CD14-positive monocyte (primary cell): ENCODE data around the gene PUM1. TPM values are rescaled to one million over a fixed set of nuclear protein-coding genes. Genes with fewer than 3 reads are reported as not detected.
A peak's percentile ranks its signal among the peaks of the same experiment; 100 is the strongest.

ENCODE experiments used
- DNase-seq, 3 donors: peaks; one replicate each; pipeline ENCODE4 v3.0.0-alpha.2; 2011 to 2022
- H2AFZ ChIP-seq: 2 replicates; pipeline ENCODE4 v1.6.0; 2012; ENCODE audit warnings: mild to moderate bottlenecking, low read depth, low read length, inconsistent platforms; ENCODE audit not compliant: insufficient read depth, poor library complexity, severe bottlenecking
- H3K27ac ChIP-seq, 2 donors: 1 replicate in 1 of 2; 2 replicates in 1 of 2; pipeline ENCODE4 v1.5.1; 2012 to 2013; ENCODE audit warnings: low read length in 2 of 2, control low read depth in 1 of 2, inconsistent platforms in 1 of 2, low read depth in 1 of 2, mild to moderate bottlenecking in 1 of 2
- H3K27me3 ChIP-seq, 2 donors: one replicate each; pipeline versions ENCODE4 v1.6.0 to v1.6.1; 2011 to 2013; ENCODE audit warnings: low read length in 2 of 2; ENCODE audit not compliant: control insufficient read depth in 2 of 2, insufficient read depth in 2 of 2
- H3K36me3 ChIP-seq, 2 donors: replicated peaks in 1 of 2; 1 replicate in 1 of 2; 2 replicates in 1 of 2; pipeline versions ENCODE4 v1.5.1 to v1.6.1; 2012 to 2013; ENCODE audit warnings: low read length in 2 of 2, control low read depth in 1 of 2, inconsistent platforms in 1 of 2, mild to moderate bottlenecking in 1 of 2; ENCODE audit not compliant: insufficient read depth in 2 of 2, control insufficient read depth in 1 of 2
- H3K4me1 ChIP-seq, 2 donors: 1 replicate in 1 of 2; 2 replicates in 1 of 2; pipeline versions ENCODE4 v1.5.1 to v1.6.1; 2012 to 2013; ENCODE audit warnings: low read length in 2 of 2, control low read depth in 1 of 2, inconsistent platforms in 1 of 2, mild to moderate bottlenecking in 1 of 2, moderate library complexity in 1 of 2; ENCODE audit not compliant: insufficient read depth in 2 of 2, control insufficient read depth in 1 of 2
- H3K4me2 ChIP-seq: replicated peaks from 2 replicates; pipeline ENCODE3; 2012; ENCODE audit warnings: low read length, moderate library complexity, mild to moderate bottlenecking; ENCODE audit not compliant: poor library complexity, severe bottlenecking; ENCODE audit errors: extremely low read depth
- H3K4me3 ChIP-seq, 3 experiments: fragments of 200-600 bp in 1 of 3; sonication (generic) in 1 of 3; replicated peaks in 1 of 3; 1 replicate in 2 of 3; 2 replicates in 1 of 3; pipeline ENCODE4 v1.5.1; 2011 to 2013; ENCODE audit warnings: low read length in 3 of 3, mild to moderate bottlenecking in 3 of 3, control low read depth in 2 of 3, low read depth in 2 of 3, inconsistent platforms in 1 of 3, moderate library complexity in 1 of 3
- H3K79me2 ChIP-seq: 2 replicates; pipeline ENCODE4 v1.6.0; 2012; ENCODE audit warnings: mild to moderate bottlenecking, control low read depth, inconsistent platforms, low read length, moderate library complexity; ENCODE audit not compliant: insufficient read depth
- H3K9ac ChIP-seq: 2 replicates; pipeline ENCODE4 v1.6.0; 2017; ENCODE audit warnings: low read length, mild to moderate bottlenecking; ENCODE audit not compliant: insufficient read depth, poor library complexity, severe bottlenecking
- H3K9me3 ChIP-seq, 2 donors: replicated peaks in 1 of 2; 1 replicate in 1 of 2; 2 replicates in 1 of 2; pipeline versions ENCODE4 v1.5.1 to v1.6.1; 2012 to 2013; ENCODE audit warnings: low read length in 2 of 2, control low read depth in 1 of 2; ENCODE audit not compliant: control insufficient read depth in 1 of 2, insufficient read depth in 1 of 2
- H4K20me1 ChIP-seq: 2 replicates; pipeline ENCODE4 v1.6.0; 2012; ENCODE audit warnings: mild to moderate bottlenecking, low read length, control low read depth, moderate library complexity; ENCODE audit not compliant: insufficient read depth
- H3K27ac Mint-ChIP-seq, 7 donors: one replicate each; pipeline ENCODE4 v1.8.0; 2020; ENCODE audit warnings: mild to moderate bottlenecking in 7 of 7, mixed read lengths in 7 of 7, moderate library complexity in 6 of 7, inconsistent platforms in 2 of 7
- H3K27me3 Mint-ChIP-seq, 3 donors: one replicate each; pipeline ENCODE4 v1.8.0; 2021 to 2022; ENCODE audit warnings: low read depth in 3 of 3, mild to moderate bottlenecking in 3 of 3, mixed read lengths in 3 of 3, moderate library complexity in 3 of 3, inconsistent platforms in 1 of 3
- H3K36me3 Mint-ChIP-seq, 2 donors: one replicate each; pipeline ENCODE4 v1.8.0; 2020; ENCODE audit warnings: mixed read lengths in 2 of 2, inconsistent platforms in 1 of 2, mild to moderate bottlenecking in 1 of 2
- H3K4me1 Mint-ChIP-seq: one replicate; pipeline ENCODE4 v1.8.0; 2020; ENCODE audit warnings: mild to moderate bottlenecking, mixed read lengths
- H3K4me3 Mint-ChIP-seq, 2 donors: one replicate each; pipeline ENCODE4 v1.8.0; 2020; ENCODE audit warnings: mild to moderate bottlenecking in 2 of 2, mixed read lengths in 2 of 2, moderate library complexity in 1 of 2
- H3K9me3 Mint-ChIP-seq, 7 donors: one replicate each; pipeline ENCODE4 v1.8.0; 2020 to 2022; ENCODE audit warnings: mixed read lengths in 7 of 7, mild to moderate bottlenecking in 6 of 7, moderate library complexity in 6 of 7, inconsistent platforms in 2 of 7
- CTCF ChIP-seq: fragments of 200-600 bp; IDR thresholded peaks from one replicate; pipeline ENCODE4 v1.8.0; 2022; ENCODE audit warnings: antibody characterized with exemption, mild to moderate bottlenecking
- WGBS: methylation state at CpG from one replicate; pipeline ENCODE4 v1.1.5; 2013; ENCODE audit warnings: missing lambda C conversion rate; ENCODE audit not compliant: insufficient coverage; 5-methylcytosine and 5-hydroxymethylcytosine counted together
- intact Hi-C, 2 donors: fragments of 100-400 bp; cut with micrococcal nuclease; formaldehyde crosslinking; loops; one replicate each; pipeline versions ENCODE4 v1.15.0 to v1.15.1; 2023
- polyA plus RNA-seq, 3 donors: library from polyadenylated mRNA; depleted of rRNA in 1 of 3; unstranded in 2 of 3; stranded (reverse) in 1 of 3; fragments of 300-500 nt in 2 of 3; fragments of >200 nt in 1 of 3; fragmentation: Illumina TruSeq in 2 of 3; gene quantifications; 1 replicate in 2 of 3; 2 replicates in 1 of 3; pipeline ENCODE4 v1.2.3, GENCODE V29; 2012 to 2021

PUM1 gene
- polyA plus RNA-seq, 3 donors, result 55.0 to 86.1 (median 62.4) TPM

GRCh38 chr1:31038360-31038759 is 27.2 kb downstream of the PUM1 start:
- H3K4me2 ChIP-seq, result no peak overlapping the region
- no peaks in the 10 kb centered on the region for H3K9me3 ChIP-seq
- H3K27me3 ChIP-seq, result no peaks in the 10 kb centered on the region
- Mint-ChIP-seq H3K36me3 (peaks cover 31 to 57% of the 10 kb centered on the region in 2 donors), H3K4me3 (no peak overlapping the region), H3K27ac (peak overlapping the region in 3 of 7 donors; percentile 8 to 75 (median 37)), H3K27me3 (no peaks in the 10 kb centered on the region), H3K9me3 (peaks cover 0 to 2% (median 0%) of the 10 kb centered on the region in 7 donors), H3K4me1 (peaks cover 25% of the 10 kb centered on the region)
- H3K9ac ChIP-seq, result no peak overlapping the region
- TF ChIP-seq CTCF, result no peak
- H3K36me3 ChIP-seq, result peaks cover 0 to 58% of the 10 kb centered on the region in 2 donors
- H3K4me1 ChIP-seq, result no peaks in the 10 kb centered on the region
- H3K27ac ChIP-seq, result no peak overlapping the region
- intact Hi-C loops, result no loop called here
- no peak overlapping the region for H3K4me3 ChIP-seq
- no peak for DNase-seq
- H4K20me1 ChIP-seq, result peaks cover 100% of the 10 kb centered on the region
- 100% methylated on average over 1 of the region's 5 CpGs for WGBS
- H2AFZ ChIP-seq, result no peak overlapping the region
- H3K79me2 ChIP-seq, result peaks cover 99% of the 10 kb centered on the region

- Histone ChIP-seq H3K4me1 (no peaks in the 10 kb centered on the region), H3K4me3 (no peak overlapping the region), H3K27ac (peak overlapping the region in 1 of 2 donors; percentile 2), H3K27me3 (no peaks in the 10 kb centered on the region), H3K9ac (no peak overlapping the region), H3K9me3 (no peaks in the 10 kb centered on the region), H2AFZ (no peak overlapping the region), H3K79me2 (peaks cover 100% of the 10 kb centered on the region), H3K36me3 (peaks cover 0 to 46% of the 10 kb centered on the region in 2 donors), H3K4me2 (no peak overlapping the region), H4K20me1 (peaks cover 100% of the 10 kb centered on the region)
- no peak overlapping the region for H3K4me3 Mint-ChIP-seq
- intact Hi-C loops, result no loop called here
- no peaks in the 10 kb centered on the region for H3K27me3 Mint-ChIP-seq
- H3K9me3 Mint-ChIP-seq, result peaks cover 0 to 2% (median 0%) of the 10 kb centered on the region in 7 donors
- no peak for TF ChIP-seq CTCF
- DNase-seq, result no peak
- 100% methylated on average over 2 of the region's 8 CpGs for WGBS
- peaks cover 32% of the 10 kb centered on the region for H3K4me1 Mint-ChIP-seq
- H3K27ac Mint-ChIP-seq, result peak overlapping the region in 3 of 7 donors; percentile 20 to 74 (median 50)
- H3K36me3 Mint-ChIP-seq, result peaks cover 26 to 51% of the 10 kb centered on the region in 2 donors
Observed at GRCh38 chr1:31036749-31037500, 28.6 kb downstream of the PUM1 start.
